AG09319 (cell line): ENCODE results near the gene PROSER3.

Source experiments
- DNase-seq: peaks from one replicate; pipeline ENCODE4 v3.0.0-alpha.2; 2010; ENCODE audit warnings: low read depth; ENCODE audit errors: extremely low read depth
- CTCF ChIP-seq: IDR thresholded peaks from 2 replicates; pipeline ENCODE4 v1.5.1; 2011; ENCODE audit warnings: low read depth, mild to moderate bottlenecking, inconsistent platforms, low read length, moderate library complexity

PROSER3 gene

GRCh38 chr19:35784503-35785338 is 26.7 kb downstream of the PROSER3 start:
- TF ChIP-seq CTCF = no peak
- DNase-seq = no peak

- no peak for TF ChIP-seq CTCF
- no peak for DNase-seq
Observed at GRCh38 chr19:35785339-35785627, 27.3 kb downstream of the PROSER3 start.

GRCh38 chr19:35786299-35787160 is 28.6 kb downstream of the PROSER3 start:
- no peak for TF ChIP-seq CTCF
- no peak for DNase-seq

GRCh38 chr19:35787227-35787799 is 29.3 kb downstream of the PROSER3 start:
- no peak for DNase-seq
- no peak for TF ChIP-seq CTCF

GRCh38 chr19:35788205-35788960 is 30.4 kb downstream of the PROSER3 start:
- TF ChIP-seq CTCF = no peak
- DNase-seq = no peak

GRCh38 chr19:35789195-35789977 is 31.4 kb downstream of the PROSER3 start:
- no peak for TF ChIP-seq CTCF

More at GRCh38 chr19:35789195-35789977, 31.4 kb downstream of the PROSER3 start:
- DNase-seq = no peak
